ENCODE measurements around the gene STT3A.
A peak's percentile ranks its signal among the peaks of the same experiment; 100 is the strongest.

The STT3A gene

DNA sequence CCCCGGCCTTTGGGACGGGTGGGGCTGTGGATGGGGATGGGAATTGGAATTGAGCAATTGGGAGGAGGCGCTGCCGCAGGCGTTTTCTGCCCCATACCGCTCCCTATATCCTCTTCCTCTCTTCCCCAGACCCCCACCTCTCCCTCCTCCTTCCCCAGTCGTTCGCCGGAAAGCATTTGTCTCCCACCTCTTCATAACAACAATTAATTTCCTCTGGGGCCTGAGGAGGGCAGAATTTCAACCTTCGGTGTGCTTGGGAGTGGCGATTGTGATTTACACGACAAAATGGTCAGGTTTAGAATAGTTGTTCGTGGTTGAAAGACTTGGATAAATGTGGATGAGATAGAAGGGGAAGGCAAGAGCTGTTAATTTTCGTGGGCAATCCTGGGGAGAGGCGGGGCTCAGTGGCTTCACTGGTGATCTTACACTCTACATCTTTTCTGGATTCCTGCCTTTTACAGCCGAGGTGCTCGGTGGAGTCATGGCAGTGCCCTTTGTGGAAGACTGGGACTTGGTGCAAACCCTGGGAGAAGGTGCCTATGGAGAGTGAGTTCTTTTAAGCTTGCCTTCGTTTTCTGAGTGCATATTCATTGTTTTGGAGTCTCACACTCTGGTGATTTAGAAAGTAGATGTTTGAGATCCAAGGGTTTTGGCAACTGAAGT lies 33.8 kb downstream of the STT3A start:
- peak overlapping the region; percentile 96 for H3K27ac ChIP-seq
- TF ChIP-seq, protein P1, sequence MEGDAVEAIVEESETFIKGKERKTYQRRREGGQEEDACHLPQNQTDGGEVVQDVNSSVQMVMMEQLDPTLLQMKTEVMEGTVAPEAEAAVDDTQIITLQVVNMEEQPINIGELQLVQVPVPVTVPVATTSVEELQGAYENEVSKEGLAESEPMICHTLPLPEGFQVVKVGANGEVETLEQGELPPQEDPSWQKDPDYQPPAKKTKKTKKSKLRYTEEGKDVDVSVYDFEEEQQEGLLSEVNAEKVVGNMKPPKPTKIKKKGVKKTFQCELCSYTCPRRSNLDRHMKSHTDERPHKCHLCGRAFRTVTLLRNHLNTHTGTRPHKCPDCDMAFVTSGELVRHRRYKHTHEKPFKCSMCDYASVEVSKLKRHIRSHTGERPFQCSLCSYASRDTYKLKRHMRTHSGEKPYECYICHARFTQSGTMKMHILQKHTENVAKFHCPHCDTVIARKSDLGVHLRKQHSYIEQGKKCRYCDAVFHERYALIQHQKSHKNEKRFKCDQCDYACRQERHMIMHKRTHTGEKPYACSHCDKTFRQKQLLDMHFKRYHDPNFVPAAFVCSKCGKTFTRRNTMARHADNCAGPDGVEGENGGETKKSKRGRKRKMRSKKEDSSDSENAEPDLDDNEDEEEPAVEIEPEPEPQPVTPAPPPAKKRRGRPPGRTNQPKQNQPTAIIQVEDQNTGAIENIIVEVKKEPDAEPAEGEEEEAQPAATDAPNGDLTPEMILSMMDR (conservative IDR thresholded peaks at IDR 0.05) = peak; percentile 65

DNA sequence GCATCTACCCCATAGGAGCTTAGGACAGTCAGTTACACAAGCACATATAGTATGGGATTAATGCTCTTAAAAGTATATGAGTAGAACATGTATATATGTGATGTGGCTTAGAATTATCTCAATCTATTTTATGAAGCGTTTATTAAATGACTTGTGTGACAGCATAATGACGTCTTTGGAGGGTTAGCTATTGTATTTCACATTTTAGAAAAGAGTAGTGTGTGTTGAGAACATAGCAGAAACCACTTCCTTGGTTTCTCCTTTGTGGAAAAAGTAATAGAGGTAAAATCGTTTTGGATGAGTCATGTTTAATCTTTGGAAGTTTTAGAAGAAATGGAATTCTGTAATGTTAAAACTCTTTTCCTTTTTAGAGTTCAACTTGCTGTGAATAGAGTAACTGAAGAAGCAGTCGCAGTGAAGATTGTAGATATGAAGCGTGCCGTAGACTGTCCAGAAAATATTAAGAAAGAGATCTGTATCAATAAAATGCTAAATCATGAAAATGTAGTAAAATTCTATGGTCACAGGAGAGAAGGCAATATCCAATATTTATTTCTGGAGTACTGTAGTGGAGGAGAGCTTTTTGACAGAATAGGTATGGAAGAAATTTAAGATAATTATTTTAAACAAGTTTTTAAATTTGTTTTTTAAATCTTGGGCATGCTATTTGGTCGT lies 34.7 kb downstream of the STT3A start:
- TF ChIP-seq, protein P1 (conservative IDR thresholded peaks at IDR 0.05) = no peak
- peak overlapping the region; percentile 96 for H3K27ac ChIP-seq

DNA sequence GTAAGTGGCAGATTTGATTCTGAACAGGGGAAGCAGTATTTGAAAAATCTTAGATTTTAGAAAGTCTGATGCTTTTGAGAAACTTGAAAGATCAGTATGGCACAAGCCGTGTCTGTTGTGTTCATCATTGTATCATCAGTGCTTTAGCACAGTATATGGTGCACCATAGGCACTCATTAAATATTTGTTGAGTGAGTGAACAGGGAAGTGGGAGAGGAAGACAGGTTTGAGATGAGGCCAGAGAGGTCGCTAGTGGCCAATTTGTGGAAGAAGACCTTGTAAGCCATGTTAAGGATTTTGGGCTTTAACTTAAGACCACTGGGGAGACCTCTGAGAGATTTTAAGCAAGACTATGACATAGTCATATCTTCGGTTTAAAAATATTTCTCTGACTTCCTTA lies 45.2 kb downstream of the STT3A start:
- TF ChIP-seq, protein P1 (conservative IDR thresholded peaks at IDR 0.05) = no peak
- no peak overlapping the region for H3K27ac ChIP-seq

DNA sequence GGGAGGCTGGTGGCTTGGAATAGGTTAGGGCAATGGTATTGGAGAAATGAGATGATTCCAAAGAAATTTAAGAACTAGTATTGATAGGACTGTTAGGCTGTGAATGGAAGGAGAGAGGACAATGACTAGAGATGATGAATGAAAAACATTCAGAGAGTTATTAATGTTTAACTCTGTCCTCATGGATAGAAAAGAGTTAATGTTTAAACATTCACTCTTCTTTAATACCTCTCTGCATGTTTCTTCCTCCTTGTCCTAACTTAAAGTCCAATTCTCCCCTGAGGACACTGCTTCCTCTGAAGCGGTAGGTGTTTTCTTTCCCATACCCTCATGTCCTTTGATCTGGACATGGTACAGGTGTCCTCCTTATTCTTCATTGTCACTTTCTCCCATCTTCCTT lies 45.7 kb downstream of the STT3A start:
- TF ChIP-seq, protein P1 (conservative IDR thresholded peaks at IDR 0.05) = no peak
- H3K27ac ChIP-seq = no peak overlapping the region

DNA sequence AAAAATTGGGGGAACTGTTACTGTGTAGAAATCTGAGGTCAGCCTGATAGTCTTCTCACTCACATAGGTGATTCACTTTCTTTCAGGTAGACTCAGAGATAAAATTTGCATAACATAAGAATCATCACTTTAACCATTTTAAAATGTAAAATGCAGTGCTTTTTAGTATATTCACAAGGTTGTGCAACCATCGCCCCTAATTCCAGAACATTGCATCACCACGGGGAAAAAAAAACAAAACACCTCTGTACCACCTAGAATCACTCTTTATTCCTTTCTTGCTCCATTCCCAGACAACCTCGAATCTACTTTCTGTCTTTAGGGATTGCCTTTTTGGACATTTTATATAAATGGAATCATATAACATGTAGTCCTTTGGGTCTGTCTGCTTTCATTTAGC lies 53.2 kb downstream of the STT3A start:
- TF ChIP-seq, protein P1 (conservative IDR thresholded peaks at IDR 0.05) = no peak
- H3K27ac ChIP-seq = no peak overlapping the region

DNA sequence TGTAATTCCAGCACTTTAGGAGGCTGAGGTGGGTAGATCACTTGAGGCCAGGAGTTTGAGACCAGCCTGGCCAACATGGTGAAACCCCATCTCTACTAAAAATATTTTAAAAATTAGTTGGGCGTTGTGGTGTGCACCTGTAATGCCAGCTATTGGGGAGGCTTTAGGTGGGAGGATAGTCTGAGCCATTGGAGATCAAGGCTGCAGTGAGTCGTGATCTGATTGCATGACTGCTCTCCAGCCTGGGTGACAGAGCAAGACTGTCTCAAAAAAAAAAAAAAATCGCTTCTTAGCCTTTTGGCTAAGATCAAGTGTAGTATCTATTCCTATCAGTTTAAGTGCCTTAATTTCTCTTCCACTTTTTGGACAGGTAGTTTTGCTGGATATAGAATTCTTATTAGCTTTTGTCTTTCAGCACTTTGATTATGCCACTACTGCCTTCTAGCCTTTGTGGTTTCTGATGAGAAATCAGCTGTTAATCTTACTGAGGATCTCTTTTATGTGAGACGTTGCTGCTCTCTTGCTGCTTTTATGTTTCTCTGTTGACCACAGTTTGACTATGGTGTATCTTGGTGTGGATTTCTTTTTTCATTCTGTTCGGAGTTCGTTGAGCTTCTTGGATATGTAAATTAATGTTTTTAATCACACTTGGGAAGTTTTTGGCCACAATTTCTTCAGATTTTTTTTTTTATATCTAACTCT lies 57.0 kb downstream of the STT3A start:
- H3K27ac ChIP-seq = no peak overlapping the region
- TF ChIP-seq, protein P1 (conservative IDR thresholded peaks at IDR 0.05) = no peak

DNA sequence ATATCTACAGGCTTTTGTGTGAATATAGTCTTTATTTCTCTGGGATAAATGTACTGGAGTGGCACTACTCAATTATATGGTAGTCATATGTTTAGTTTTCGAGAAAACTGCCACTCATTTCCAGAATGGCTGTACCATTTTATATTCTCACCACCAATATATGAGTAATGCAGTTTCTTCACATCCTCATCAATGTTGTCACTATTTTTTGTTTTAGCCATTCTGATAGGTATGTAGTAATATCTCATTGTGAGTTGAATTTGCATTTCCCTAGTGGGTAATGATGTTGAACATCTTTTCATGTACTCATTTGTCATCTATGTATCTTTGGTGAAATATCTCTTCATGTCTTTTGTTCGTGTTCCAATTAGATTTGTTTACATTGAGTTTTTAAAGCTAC lies 70.0 kb downstream of the STT3A start:
- TF ChIP-seq, protein P1 (conservative IDR thresholded peaks at IDR 0.05) = no peak
- H3K27ac ChIP-seq = no peak overlapping the region

Measured in VCaP (cell line).